AG10803 (cell line): Measurements from ENCODE around the gene ARHGEF6.

Experiments used
- DNase-seq: peaks from one replicate; pipeline ENCODE4 v3.0.0; 2010; ENCODE audit warnings: low read depth
- H3K4me3 ChIP-seq: 2 replicates; pipeline ENCODE4 v1.5.1; 2011; ENCODE audit warnings: mild to moderate bottlenecking, low read length, control low read depth
- CTCF ChIP-seq: conservative IDR thresholded peaks from 2 replicates; pipeline ENCODE4 v1.5.1; 2011; ENCODE audit warnings: mild to moderate bottlenecking, low read length, control low read depth, inconsistent platforms

Gene ARHGEF6

GRCh38 chrX:136745215-136746173, 35.2 kb downstream of the ARHGEF6 start:
- no peak for TF ChIP-seq CTCF
- DNase-seq, result peak; percentile 36
- no peak overlapping the region for H3K4me3 ChIP-seq

GRCh38 chrX:136742721-136743379, 37.9 kb downstream of the ARHGEF6 start:
- TF ChIP-seq CTCF, result no peak
- H3K4me3 ChIP-seq, result no peak overlapping the region
- no peak for DNase-seq

GRCh38 chrX:136738049-136738729, 42.5 kb downstream of the ARHGEF6 start:
- no peak for TF ChIP-seq CTCF
- DNase-seq, result no peak
- H3K4me3 ChIP-seq, result no peak overlapping the region

GRCh38 chrX:136736690-136737089, 44.0 kb downstream of the ARHGEF6 start:
- no peak for DNase-seq
- TF ChIP-seq CTCF, result no peak
- H3K4me3 ChIP-seq, result no peak overlapping the region

- no peak for TF ChIP-seq CTCF
- DNase-seq, result no peak
These were observed 45.1 kb downstream of the ARHGEF6 start for GRCh38 chrX:136735601-136736000.

GRCh38 chrX:136733613-136734012, 47.1 kb downstream of the ARHGEF6 start:
- TF ChIP-seq CTCF, result no peak
- no peak for DNase-seq
- no peak overlapping the region for H3K4me3 ChIP-seq

More at GRCh38 chrX:136735601-136736000, 45.1 kb downstream of the ARHGEF6 start:
- no peak overlapping the region for H3K4me3 ChIP-seq
